K562 (cell line): ENCODE data around the gene SHISA4. TPM values are rescaled to one million over a fixed set of nuclear protein-coding genes. Genes with fewer than 3 reads are reported as not detected.
A peak's percentile ranks its signal among the peaks of the same experiment; 100 is the strongest.

ENCODE experiments used
- ASH1L ChIP-seq: fragments of 450-650 bp; IDR thresholded peaks from 2 replicates; pipeline ENCODE4 v1.6.1; 2018; ENCODE audit warnings: borderline replicate concordance, mild to moderate bottlenecking, low read depth; ENCODE audit not compliant: partially characterized antibody
- CBX3 ChIP-seq, 2 experiments: IDR thresholded peaks; 1 replicate in 1 of 2; 2 replicates in 1 of 2; pipeline ENCODE4 v1.6.1; 2012; ENCODE audit warnings: inconsistent platforms in 2 of 2, low read length in 2 of 2, borderline replicate concordance in 1 of 2, control low read depth in 1 of 2
- CHD4 ChIP-seq: fragments of 200-600 bp; sonication (generic); IDR thresholded peaks from 3 replicates; pipeline ENCODE4 v1.6.1; 2012; ENCODE audit warnings: low read depth, mild to moderate bottlenecking, mixed read lengths, low read length, inconsistent platforms; ENCODE audit not compliant: insufficient read depth, insufficient replicate concordance, poor library complexity, severe bottlenecking
- LEF1 ChIP-seq: fragments of 450-650 bp; IDR thresholded peaks from 2 replicates; pipeline ENCODE4 v1.6.1; 2016; ENCODE audit warnings: mild to moderate bottlenecking
- MAFG ChIP-seq: fragments of 450-650 bp; conservative IDR thresholded peaks from 2 replicates; pipeline ENCODE4 v1.6.1; 2016; ENCODE audit warnings: missing genetic modification characterization, missing compliant biosample characterization
- MEF2D ChIP-seq: conservative IDR thresholded peaks from 2 replicates; pipeline ENCODE4 v1.6.1; 2016; ENCODE audit warnings: low read depth, missing genetic modification characterization, missing compliant biosample characterization
- MEIS2 ChIP-seq: fragments of 450-650 bp; IDR thresholded peaks from 2 replicates; pipeline ENCODE4 v1.6.1; 2014; ENCODE audit warnings: mild to moderate bottlenecking; ENCODE audit not compliant: partially characterized antibody
- PBX2 ChIP-seq, 2 experiments: IDR thresholded peaks in 1 of 2; conservative IDR thresholded peaks in 1 of 2; 2 replicates each; pipeline ENCODE4 v1.6.1; 2016; ENCODE audit warnings: low read depth in 2 of 2, mild to moderate bottlenecking in 1 of 2, missing compliant biosample characterization in 1 of 2, missing genetic modification characterization in 1 of 2, moderate library complexity in 1 of 2
- SOX6 ChIP-seq: fragments of 450-650 bp; IDR thresholded peaks from 2 replicates; pipeline ENCODE4 v1.6.1; 2014; ENCODE audit warnings: mild to moderate bottlenecking
- SRF ChIP-seq, 2 experiments: fragments of 250-450, 450-650 bp in 1 of 2; sonication (Bioruptor Pico) in 1 of 2; sonication (generic) in 1 of 2; formaldehyde crosslinking; IDR thresholded peaks; 2 replicates each; pipeline versions ENCODE4 v1.5.0 to v1.5.1; 2020 to 2022; ENCODE audit warnings: mild to moderate bottlenecking in 1 of 2, missing genetic modification reagents in 1 of 2
- TEAD4 ChIP-seq, 2 experiments: sonication (generic) in 1 of 2; formaldehyde crosslinking in 1 of 2; IDR thresholded peaks; 2 replicates each; pipeline versions ENCODE4 v1.6.1 to v1.8.0; 2012 to 2022; ENCODE audit warnings: borderline replicate concordance in 1 of 2, inconsistent platforms in 1 of 2, low read length in 1 of 2, mild to moderate bottlenecking in 1 of 2, missing genetic modification reagents in 1 of 2
- ZBTB11 ChIP-seq, 3 experiments: fragments of 200-800 bp in 1 of 3; fragments of 250-450 bp in 1 of 3; fragments of 450-650 bp in 1 of 3; sonication (Bioruptor Pico) in 1 of 3; sonication (Bioruptor generic) in 1 of 3; formaldehyde crosslinking in 1 of 3; IDR thresholded peaks; 2 replicates each; pipeline versions ENCODE4 v1.6.1 to v1.8.0; 2016 to 2022; ENCODE audit warnings: mild to moderate bottlenecking in 2 of 3, missing genetic modification characterization in 2 of 3, missing compliant biosample characterization in 1 of 3, moderate library complexity in 1 of 3
- polyA plus RNA-seq, 8 experiments: library from polyadenylated mRNA; depleted of rRNA in 4 of 8; stranded (reverse) in 5 of 8; unstranded in 3 of 8; fragments of >200 nt; fragmentation: Nextera tagmentation in 2 of 8; fragmentation: Illumina TruSeq in 1 of 8; extraction: Ambion mirVana in 2 of 8; extraction: Trizol in 1 of 8; gene quantifications; 2 replicates each; pipeline versions ENCODE4 v1.2.1 to v1.2.3, GENCODE V29; 2011 to 2014; ENCODE audit warnings: inconsistent platforms in 1 of 8, missing spikeins in 1 of 8
- total RNA-seq, 7 experiments: library from RNA; depleted of rRNA in 6 of 7; stranded (reverse); fragments of >200 nt in 6 of 7; fragmentation: Illumina TruSeq in 2 of 7; extraction: Trizol in 2 of 7; gene quantifications; 2 replicates each; pipeline versions ENCODE4 v1.2.1 to v1.2.3, GENCODE V29; 2011 to 2021; ENCODE audit warnings: low replicate concordance in 1 of 7
- TF ChIP-seq, protein P1 (sequence below), 2 experiments: fragments of 200-800 bp in 1 of 2; sonication (Bioruptor generic) in 1 of 2; sonication (generic) in 1 of 2; formaldehyde crosslinking in 1 of 2; IDR thresholded peaks in 1 of 2; conservative IDR thresholded peaks in 1 of 2; 2 replicates each; pipeline versions ENCODE4 v1.5.0 to v1.6.1; 2016 to 2020; ENCODE audit warnings: missing compliant biosample characterization in 1 of 2, missing genetic modification characterization in 1 of 2, missing genetic modification reagents in 1 of 2
- TF ChIP-seq, protein P2 (sequence below): fragments of 150-350 bp; IDR thresholded peaks from 2 replicates; pipeline ENCODE4 v1.6.1; 2014; ENCODE audit warnings: low read depth, mild to moderate bottlenecking, low read length, borderline replicate concordance

Gene SHISA4
- total and polyA plus RNA-seq, 9 of the 15 experiments (the other 6 are each of a cell fraction or from before 2014, with no cell fraction given) = 0.15 to 0.95 (median 0.68) TPM; not detected in 2

GRCh38 chr1:201925301-201925567 lies 36.5 kb downstream of the SHISA4 start (continued):
- TF ChIP-seq PBX2 (CRISPR knock-in tag; IDR thresholded peaks at IDR 0.05; ENCODE audit: low read depth) (peak; percentile 60), PBX2 (tag; conservative IDR thresholded peaks at IDR 0.05; ENCODE audit: low read depth) (peak; percentile 97), ZBTB11 (CRISPR knock-in tag; IDR thresholded peaks at IDR 0.05) (peak in 1 of 3 experiments; percentile 51; a peak in 1 of 6 replicates), MEIS2 (peak; percentile 99), MEF2D (tag) (0 out of 2 replicates have a peak, but pooled peaks have one; percentile 17), TEAD4 (IDR thresholded peaks at IDR 0.05; ENCODE audit: low read length) (peak; percentile 20; the same call in 1 of the 2 replicates), TEAD4 (CRISPR knock-in tag; IDR thresholded peaks at IDR 0.05; ENCODE audit: borderline replicate concordance) (no peak), CHD4 (no peak), SRF (CRISPR knock-in tag; IDR thresholded peaks at IDR 0.05) (peak in 1 of 2 experiments; percentile 95; a peak in 2 of 4 replicates), ASH1L (no peak), LEF1 (peak; percentile 73), MAFG (tag) (no peak), SOX6 (peak; percentile 46; the same call in 1 of the 2 replicates), CBX3 (IDR thresholded peaks at IDR 0.05; ENCODE audit: borderline replicate concordance in 1 of 2, low read length in 2 of 2) (peak in 1 of 2 experiments; percentile 4; a peak in 1 of 3 replicates)
- TF ChIP-seq, protein P1, sequence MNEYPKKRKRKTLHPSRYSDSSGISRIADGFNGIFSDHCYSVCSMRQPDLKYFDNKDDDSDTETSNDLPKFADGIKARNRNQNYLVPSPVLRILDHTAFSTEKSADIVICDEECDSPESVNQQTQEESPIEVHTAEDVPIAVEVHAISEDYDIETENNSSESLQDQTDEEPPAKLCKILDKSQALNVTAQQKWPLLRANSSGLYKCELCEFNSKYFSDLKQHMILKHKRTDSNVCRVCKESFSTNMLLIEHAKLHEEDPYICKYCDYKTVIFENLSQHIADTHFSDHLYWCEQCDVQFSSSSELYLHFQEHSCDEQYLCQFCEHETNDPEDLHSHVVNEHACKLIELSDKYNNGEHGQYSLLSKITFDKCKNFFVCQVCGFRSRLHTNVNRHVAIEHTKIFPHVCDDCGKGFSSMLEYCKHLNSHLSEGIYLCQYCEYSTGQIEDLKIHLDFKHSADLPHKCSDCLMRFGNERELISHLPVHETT (CRISPR knock-in tag; conservative IDR thresholded peaks at IDR 0.05 in 1 of 2, IDR thresholded peaks at IDR 0.05 in 1 of 2) = no peak
- TF ChIP-seq, protein P2, sequence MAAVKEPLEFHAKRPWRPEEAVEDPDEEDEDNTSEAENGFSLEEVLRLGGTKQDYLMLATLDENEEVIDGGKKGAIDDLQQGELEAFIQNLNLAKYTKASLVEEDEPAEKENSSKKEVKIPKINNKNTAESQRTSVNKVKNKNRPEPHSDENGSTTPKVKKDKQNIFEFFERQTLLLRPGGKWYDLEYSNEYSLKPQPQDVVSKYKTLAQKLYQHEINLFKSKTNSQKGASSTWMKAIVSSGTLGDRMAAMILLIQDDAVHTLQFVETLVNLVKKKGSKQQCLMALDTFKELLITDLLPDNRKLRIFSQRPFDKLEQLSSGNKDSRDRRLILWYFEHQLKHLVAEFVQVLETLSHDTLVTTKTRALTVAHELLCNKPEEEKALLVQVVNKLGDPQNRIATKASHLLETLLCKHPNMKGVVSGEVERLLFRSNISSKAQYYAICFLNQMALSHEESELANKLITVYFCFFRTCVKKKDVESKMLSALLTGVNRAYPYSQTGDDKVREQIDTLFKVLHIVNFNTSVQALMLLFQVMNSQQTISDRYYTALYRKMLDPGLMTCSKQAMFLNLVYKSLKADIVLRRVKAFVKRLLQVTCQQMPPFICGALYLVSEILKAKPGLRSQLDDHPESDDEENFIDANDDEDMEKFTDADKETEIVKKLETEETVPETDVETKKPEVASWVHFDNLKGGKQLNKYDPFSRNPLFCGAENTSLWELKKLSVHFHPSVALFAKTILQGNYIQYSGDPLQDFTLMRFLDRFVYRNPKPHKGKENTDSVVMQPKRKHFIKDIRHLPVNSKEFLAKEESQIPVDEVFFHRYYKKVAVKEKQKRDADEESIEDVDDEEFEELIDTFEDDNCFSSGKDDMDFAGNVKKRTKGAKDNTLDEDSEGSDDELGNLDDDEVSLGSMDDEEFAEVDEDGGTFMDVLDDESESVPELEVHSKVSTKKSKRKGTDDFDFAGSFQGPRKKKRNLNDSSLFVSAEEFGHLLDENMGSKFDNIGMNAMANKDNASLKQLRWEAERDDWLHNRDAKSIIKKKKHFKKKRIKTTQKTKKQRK = no peak
